HepG2 (cell line): ENCODE data around the gene PAXIP1. TPM values are rescaled to one million over a fixed set of nuclear protein-coding genes. Genes with fewer than 3 reads are reported as not detected.

Experiments used
- ADNP ChIP-seq: sonication (generic); formaldehyde crosslinking; IDR thresholded peaks from 2 replicates; pipeline ENCODE4 v1.4.0; 2020; ENCODE audit warnings: missing genetic modification reagents
- CHCHD3 ChIP-seq: sonication (generic); formaldehyde crosslinking; IDR thresholded peaks from 2 replicates; pipeline ENCODE4 v1.8.0; 2022; ENCODE audit warnings: mild to moderate bottlenecking, missing genetic modification reagents, moderate library complexity
- GATAD1 ChIP-seq: IDR thresholded peaks from 2 replicates; pipeline ENCODE4 v1.6.1; 2016; ENCODE audit warnings: missing genetic modification reagents, missing compliant biosample characterization
- HMGXB3 ChIP-seq: sonication (generic); formaldehyde crosslinking; IDR thresholded peaks from 2 replicates; pipeline ENCODE4 v1.4.0; 2020; ENCODE audit warnings: missing genetic modification reagents, borderline replicate concordance
- IKZF4 ChIP-seq: sonication (generic); formaldehyde crosslinking; IDR thresholded peaks from 2 replicates; pipeline ENCODE4 v1.5.1; 2020; ENCODE audit warnings: borderline replicate concordance, mild to moderate bottlenecking, low read depth, missing genetic modification reagents; ENCODE audit errors: not compliant biosample characterization
- KLF13 ChIP-seq: sonication (generic); formaldehyde crosslinking; IDR thresholded peaks from 2 replicates; pipeline ENCODE4 v1.4.0; 2020; ENCODE audit warnings: mild to moderate bottlenecking, missing genetic modification reagents
- KLF16 ChIP-seq, 2 experiments: sonication (generic) in 1 of 2; formaldehyde crosslinking in 1 of 2; IDR thresholded peaks; 2 replicates each; pipeline versions ENCODE4 v1.6.1 to v1.8.0; 2016 to 2023; ENCODE audit warnings: missing genetic modification reagents in 2 of 2, missing compliant biosample characterization in 1 of 2
- LRRFIP1 ChIP-seq: sonication (generic); formaldehyde crosslinking; conservative IDR thresholded peaks from 2 replicates; pipeline ENCODE4 v1.4.0; 2020; ENCODE audit warnings: missing genetic modification reagents
- NCOA2 ChIP-seq: sonication (generic); formaldehyde crosslinking; IDR thresholded peaks from 2 replicates; pipeline ENCODE4 v1.8.0; 2022; ENCODE audit warnings: inconsistent platforms
- NFE2L2 ChIP-seq: fragments of 150-350 bp; IDR thresholded peaks from 2 replicates; pipeline ENCODE4 v1.6.1; 2014; ENCODE audit warnings: low read length
- NR2F1 ChIP-seq, 2 experiments: fragments of 450-650 bp in 1 of 2; formaldehyde crosslinking in 1 of 2; IDR thresholded peaks; 2 replicates each; pipeline versions ENCODE4 v1.5.0 to v1.6.1; 2016 to 2020; ENCODE audit warnings: mild to moderate bottlenecking in 1 of 2, missing compliant biosample characterization in 1 of 2, missing genetic modification reagents in 1 of 2, moderate library complexity in 1 of 2
- PAX8 ChIP-seq: sonication (generic); formaldehyde crosslinking; IDR thresholded peaks from 2 replicates; pipeline ENCODE4 v1.8.0; 2022; ENCODE audit warnings: mild to moderate bottlenecking, missing genetic modification reagents, borderline replicate concordance
- SMARCC2 ChIP-seq: fragments of 450-650 bp; IDR thresholded peaks from 2 replicates; pipeline ENCODE4 v1.6.1; 2017; ENCODE audit warnings: antibody characterized with exemption, mild to moderate bottlenecking
- YY1 ChIP-seq: IDR thresholded peaks from 2 replicates; pipeline ENCODE4 v1.6.1; 2011; ENCODE audit warnings: low read length, low read depth, moderate library complexity, mild to moderate bottlenecking; ENCODE audit not compliant: insufficient read depth, insufficient replicate concordance
- ZFX ChIP-seq: sonication (generic); formaldehyde crosslinking; IDR thresholded peaks from 2 replicates; pipeline ENCODE4 v1.4.0; 2020; ENCODE audit warnings: mild to moderate bottlenecking, low read depth, missing genetic modification reagents, moderate library complexity
- ZKSCAN1 ChIP-seq: fragments of 150-350 bp; IDR thresholded peaks from 2 replicates; pipeline ENCODE4 v1.6.1; 2014; ENCODE audit warnings: low read length
- ZNF230 ChIP-seq: sonication (generic); formaldehyde crosslinking; IDR thresholded peaks from 2 replicates; pipeline ENCODE4 v1.4.0; 2020; ENCODE audit warnings: mild to moderate bottlenecking, missing genetic modification reagents
- ZNF280D ChIP-seq: sonication (generic); formaldehyde crosslinking; IDR thresholded peaks from 2 replicates; pipeline ENCODE4 v1.5.1; 2020; ENCODE audit warnings: mild to moderate bottlenecking, missing genetic modification reagents
- ZNF33A ChIP-seq: sonication (generic); formaldehyde crosslinking; IDR thresholded peaks from 2 replicates; pipeline ENCODE4 v1.5.1; 2020; ENCODE audit warnings: missing genetic modification reagents, mild to moderate bottlenecking, moderate library complexity, borderline replicate concordance
- ZNF773 ChIP-seq: sonication (generic); formaldehyde crosslinking; IDR thresholded peaks from 2 replicates; pipeline ENCODE4 v1.4.0; 2020; ENCODE audit warnings: missing genetic modification reagents, borderline replicate concordance
- polyA plus RNA-seq, 8 experiments: library from polyadenylated mRNA; depleted of rRNA in 3 of 8; stranded (reverse) in 7 of 8; unstranded in 1 of 8; fragments of >200 nt; fragmentation: Illumina TruSeq in 4 of 8; extraction: Trizol in 4 of 8; gene quantifications; 2 replicates each; pipeline versions ENCODE4 v1.2.1 to v1.2.3, GENCODE V29; 2011 to 2016; ENCODE audit warnings: low read depth in 4 of 8, missing spikeins in 1 of 8, mixed read lengths in 1 of 8; ENCODE audit not compliant: insufficient read depth in 1 of 8
- total RNA-seq, 5 experiments: library from RNA; depleted of rRNA; stranded (reverse); fragments of >200 nt; fragmentation: Illumina TruSeq; extraction: Trizol; gene quantifications; 2 replicates each; pipeline ENCODE4 v1.2.3, GENCODE V29; 2016; ENCODE audit warnings: low read depth in 1 of 5

The PAXIP1 gene
- total and polyA plus RNA-seq, 2 of the 13 experiments (the other 11 are each of a cell fraction or from before 2014, with no cell fraction given) = 11.6 to 16.2 TPM

GRCh38 chr7:154903083-154903731 is 99.7 kb downstream of the PAXIP1 start (continued):
- TF ChIP-seq KLF16 (CRISPR knock-in tag; IDR thresholded peaks at IDR 0.05) = no peak
- TF ChIP-seq IKZF4 (CRISPR knock-in tag) = no peak
- TF ChIP-seq LRRFIP1 (CRISPR knock-in tag) = no peak
- peak; percentile 41; the same call in 1 of the 2 replicates for TF ChIP-seq ZFX
- no peak for TF ChIP-seq ZNF280D
- no peak for TF ChIP-seq HMGXB3 (CRISPR knock-in tag)
- no peak for TF ChIP-seq CHCHD3
- no peak for TF ChIP-seq ZNF33A (CRISPR knock-in tag)
- TF ChIP-seq GATAD1 (CRISPR knock-in tag) = no peak
- TF ChIP-seq PAX8 (CRISPR knock-in tag) = no peak
- no peak for TF ChIP-seq ZNF230 (CRISPR knock-in tag)
- no peak for TF ChIP-seq SMARCC2
- TF ChIP-seq YY1 = no peak
- no peak for TF ChIP-seq NFE2L2
- TF ChIP-seq ADNP = no peak
- TF ChIP-seq ZKSCAN1 = no peak
- TF ChIP-seq NR2F1 (CRISPR knock-in tag; IDR thresholded peaks at IDR 0.05) = peak in 1 of 2 experiments; percentile 62; a peak in 1 of 4 replicates
- no peak for TF ChIP-seq KLF13 (CRISPR knock-in tag)
- TF ChIP-seq NCOA2 (CRISPR knock-in tag) = 0 out of 2 replicates have a peak, but pooled peaks have one; percentile 19
- no peak for TF ChIP-seq ZNF773
